GM18526 (cell line): ENCODE measurements around the gene MRPL48.

ENCODE experiments used
- POLR2A ChIP-seq: IDR thresholded peaks from 3 replicates; pipeline ENCODE4 v1.6.1; 2011; ENCODE audit not compliant: insufficient read length; ENCODE audit errors: extremely low read depth

The MRPL48 gene

DNA sequence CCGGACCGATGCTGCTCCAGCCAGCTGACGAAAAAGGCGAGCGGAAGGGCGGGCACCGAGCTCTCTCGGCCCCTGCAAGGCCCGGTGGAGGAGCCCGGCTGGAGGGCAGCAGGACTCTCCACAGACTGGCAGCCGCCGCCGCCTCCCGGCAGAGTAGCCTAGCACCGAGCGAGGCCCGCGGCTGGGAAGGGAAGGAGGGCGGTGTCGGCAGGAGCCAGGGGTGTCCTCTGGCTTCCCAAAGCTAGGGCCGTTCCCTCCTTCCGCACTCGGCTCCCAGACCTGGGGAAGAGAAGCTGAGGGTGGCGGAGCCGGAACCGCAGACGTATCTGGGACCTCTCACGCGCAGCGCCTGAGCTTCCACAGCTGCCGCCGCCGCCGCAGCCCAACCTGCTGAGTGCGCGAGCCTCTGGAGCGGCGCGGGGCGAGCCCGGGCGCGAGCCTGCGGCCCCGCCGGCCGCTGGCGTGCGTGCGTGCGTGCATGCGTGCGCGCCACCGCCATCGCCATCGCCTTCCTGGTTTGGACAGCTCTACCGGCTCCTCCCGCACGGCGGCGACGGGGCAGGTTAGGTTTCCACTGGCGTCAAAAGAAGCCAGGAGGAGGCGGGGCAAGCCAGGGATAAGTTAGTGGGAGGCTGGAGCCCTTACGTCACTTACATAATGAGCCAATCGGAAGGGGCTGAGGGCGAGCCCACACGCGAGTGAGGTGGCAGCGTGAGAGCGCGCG, 26.8 kb upstream of the MRPL48 start, which contains the start of gene RAB6A:
TSS of gene RAB6A (minus strand) at position 396 of the 724 bp plus-strand sequence. CDS start 439 bp downstream, outside the sequence.
- peak; percentile 81 for TF ChIP-seq POLR2A

DNA sequence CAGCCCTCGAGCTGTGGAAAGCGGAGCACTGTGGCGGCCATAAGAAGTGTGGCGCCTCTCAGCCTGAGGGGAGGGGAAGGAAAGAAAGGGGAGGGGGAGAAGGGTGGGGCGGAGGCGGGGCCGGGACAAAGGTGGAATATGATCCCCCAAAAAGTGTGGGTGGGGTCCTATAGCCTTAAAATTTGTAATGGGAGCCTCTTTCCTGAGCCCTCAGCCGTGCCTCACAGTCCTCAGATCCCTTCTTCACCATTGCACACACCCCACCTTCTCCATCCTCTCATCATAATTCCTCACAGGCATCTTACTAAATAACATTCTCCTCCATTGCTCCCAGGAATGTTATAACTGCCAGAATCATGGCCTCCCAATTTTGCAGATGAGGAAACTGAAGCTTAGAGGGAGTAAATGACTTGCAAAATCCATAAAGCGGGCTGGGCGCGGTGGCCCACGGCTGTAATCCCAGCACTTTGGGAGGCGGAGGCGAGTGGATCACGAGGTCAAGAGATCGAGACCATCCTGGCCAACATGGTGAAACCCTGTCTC, 26.2 kb upstream of the MRPL48 start:
- TF ChIP-seq POLR2A = no peak

DNA sequence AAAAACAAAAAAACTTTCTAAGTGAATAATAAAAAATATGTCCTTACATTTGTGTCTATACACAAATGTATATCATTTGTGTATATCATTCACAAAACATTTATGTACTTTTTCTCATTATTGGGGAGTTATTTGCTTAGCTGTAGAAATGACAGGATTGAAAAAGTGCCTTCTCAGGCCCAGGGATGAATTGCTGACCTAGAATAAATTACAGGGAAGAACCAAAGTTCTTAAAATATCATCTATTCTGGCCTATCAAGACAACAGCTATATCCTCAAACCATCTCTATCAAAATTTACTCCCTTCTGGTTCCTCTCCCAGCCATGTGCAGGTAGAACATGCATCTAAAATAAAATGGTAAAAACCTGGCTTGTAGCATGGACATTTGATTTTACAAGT, 24.9 kb upstream of the MRPL48 start:
- TF ChIP-seq POLR2A = no peak

DNA sequence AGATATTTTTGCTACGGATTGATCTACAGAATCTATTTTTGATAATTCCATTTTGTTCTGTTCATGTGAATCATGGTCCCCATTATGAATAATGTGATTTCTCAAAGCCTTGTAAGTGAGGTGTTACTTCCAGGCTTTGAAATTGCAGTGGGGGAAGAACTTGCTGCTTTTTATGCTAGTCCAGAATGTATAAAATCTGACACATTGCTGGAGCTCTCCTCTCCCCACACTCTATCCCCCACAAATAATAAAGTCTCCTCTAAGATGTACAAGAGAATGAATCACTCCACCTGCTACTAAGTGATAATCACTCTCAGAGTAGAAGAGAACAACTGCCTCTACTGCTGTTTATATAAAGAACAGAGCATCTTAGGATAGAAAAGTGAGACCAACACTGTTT, 20.9 kb upstream of the MRPL48 start:
- no peak for TF ChIP-seq POLR2A

DNA sequence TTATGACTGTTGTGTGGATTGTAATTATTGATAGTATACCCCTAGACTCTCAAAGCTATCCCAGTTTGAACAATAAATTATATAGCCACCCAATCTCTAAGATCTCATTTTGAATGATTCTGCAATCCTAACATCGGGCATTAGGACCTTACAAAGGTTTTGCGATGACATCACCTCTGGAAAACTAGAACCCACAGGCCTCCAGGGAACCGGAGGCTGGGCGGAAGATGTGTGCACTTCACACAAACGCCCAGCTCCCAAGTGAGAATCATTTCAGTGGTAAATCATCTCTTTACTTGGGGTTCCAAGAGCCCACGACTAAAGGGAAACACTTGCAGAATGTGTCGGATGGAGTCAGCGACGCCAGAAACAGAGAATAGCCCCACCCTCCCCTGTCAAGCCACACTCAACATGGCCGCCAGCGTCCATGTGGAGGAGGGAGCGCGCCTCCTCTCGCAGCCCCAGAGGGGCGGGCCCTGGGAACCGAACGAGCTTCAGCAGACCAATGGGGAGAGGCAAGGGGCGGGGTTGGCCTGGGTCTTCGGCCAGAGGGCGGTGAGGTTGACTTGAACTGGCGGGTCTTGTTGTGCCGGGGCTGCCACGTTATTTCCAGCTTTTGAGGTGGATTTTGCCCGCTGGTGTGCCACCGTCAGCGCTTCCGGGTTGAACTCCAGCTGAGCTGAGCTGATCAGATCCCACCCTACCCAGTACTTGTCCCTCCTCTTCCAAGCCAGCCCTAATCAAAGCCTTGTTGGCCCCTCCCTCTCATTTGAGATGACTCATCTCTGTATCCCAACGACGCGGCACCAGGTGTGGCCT, 8.4 kb upstream of the MRPL48 start:
- peak; percentile 55 for TF ChIP-seq POLR2A

DNA sequence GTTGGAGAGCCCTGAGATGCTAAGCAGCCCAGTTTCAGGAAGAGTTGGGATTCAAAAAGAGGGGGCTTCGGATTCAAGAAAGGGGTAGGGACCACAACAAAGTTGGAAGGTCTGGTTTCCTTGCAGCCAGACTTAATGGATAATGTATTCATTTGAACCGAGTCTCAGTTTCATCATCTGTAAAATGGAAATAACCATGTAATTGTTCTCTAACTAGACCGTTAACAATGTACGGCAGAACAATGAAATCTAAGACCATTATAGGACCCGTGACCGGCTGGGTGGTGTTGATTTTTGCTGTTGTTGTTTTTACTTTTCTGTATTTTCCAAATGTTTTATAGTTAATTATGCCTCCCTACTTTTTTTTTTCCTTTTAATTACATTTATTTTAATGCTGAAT, 6.4 kb upstream of the MRPL48 start:
- TF ChIP-seq POLR2A = no peak

DNA sequence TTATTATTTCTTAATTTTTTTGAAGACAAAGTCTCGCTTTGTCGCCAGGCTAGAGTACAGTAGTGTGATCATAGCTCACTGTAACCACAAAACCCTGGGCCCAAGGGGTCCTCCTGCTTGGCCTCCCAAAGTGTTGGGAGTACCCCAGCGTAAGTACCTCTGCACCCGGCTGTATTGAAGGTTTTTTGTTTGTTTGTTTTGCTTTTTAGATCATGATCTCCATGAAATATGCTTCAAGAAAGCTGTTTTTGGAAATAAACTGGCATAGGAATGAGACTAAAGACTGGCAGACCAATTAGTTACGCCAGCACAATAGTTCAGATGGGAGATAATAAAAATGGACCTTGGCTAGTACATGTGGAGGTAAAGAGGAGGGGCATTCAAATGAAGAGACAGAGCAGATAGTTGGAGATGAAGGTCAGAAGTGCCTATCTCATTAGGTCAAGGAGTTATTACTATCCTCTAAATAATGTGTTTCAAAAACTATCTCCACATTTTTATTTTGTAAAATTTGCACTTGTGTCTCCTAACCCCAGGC, 4.1 kb upstream of the MRPL48 start:
- TF ChIP-seq POLR2A = no peak

DNA sequence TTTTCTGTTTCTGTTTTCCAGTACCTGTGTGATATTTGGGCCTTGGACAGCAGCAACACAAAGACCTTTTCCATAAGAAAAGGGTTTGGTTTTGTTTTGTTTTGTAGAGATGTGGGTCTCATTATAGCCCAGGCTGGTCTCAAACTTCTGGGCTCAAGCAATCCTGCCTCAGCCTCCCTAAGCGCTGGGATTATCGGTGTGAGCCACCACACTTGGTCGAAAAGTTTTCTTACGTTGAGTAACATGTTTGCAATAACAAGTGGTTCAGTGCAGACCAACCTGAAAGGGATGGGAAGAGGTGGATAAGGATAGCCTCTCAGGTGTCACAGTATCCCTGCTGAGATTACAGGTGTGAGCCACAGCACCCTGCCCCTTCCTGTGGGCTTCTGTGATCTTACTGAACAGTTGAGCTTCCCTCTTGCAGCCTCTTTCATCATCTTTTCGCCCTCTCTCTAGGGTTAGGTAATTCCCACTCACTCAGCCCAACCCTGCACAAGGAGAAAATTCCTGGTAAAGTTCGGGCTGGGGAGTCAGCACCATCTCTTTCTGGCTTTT, 3.5 kb upstream of the MRPL48 start:
- TF ChIP-seq POLR2A = no peak

DNA sequence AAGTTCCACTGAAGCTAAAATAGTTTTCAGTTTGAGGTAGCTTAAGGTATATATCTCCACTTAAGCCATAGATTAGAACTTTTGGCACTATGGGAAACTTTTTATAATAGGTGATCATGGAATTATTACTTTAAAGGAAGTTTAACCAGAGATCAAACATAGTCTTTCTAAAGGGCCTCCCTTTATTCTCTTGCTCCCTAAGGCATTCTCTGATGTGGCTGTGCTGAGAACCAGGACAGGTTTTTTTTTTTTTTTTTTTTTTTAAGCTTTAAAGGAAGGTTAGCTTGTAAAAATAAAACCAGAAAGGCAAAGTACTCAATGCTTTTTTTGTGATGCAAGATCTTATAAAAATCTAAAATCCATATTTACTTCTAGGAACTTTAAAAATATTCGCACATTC, 2.9 kb upstream of the MRPL48 start:
- no peak for TF ChIP-seq POLR2A

DNA sequence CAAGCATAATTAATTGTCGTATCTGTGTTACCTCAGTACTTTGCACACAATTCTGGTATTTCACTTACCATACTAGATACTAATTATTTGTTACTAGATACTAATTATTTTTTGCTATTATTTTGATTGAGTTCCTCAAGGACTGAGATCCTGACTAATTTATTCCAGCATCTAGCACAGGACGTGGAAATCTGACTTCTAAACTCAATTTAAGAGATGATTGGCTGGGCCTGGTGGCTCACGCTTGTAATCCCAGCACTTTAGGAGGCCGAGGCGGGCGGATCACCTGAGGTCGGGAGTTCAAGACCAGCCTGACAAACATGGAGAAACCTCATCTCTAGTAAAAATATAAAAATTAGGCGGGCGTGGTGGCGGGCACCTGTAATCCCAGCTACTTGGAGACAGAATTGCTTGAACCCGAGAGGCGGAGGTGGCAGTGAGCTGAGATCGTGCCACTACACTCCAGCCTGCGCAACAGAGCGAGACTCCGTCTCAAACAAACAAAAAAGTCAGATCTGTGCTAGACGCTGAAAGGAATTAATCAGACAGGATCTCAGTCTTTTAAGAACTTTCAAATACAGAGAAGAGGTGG, 527 bp upstream of the MRPL48 start:
- no peak for TF ChIP-seq POLR2A

DNA sequence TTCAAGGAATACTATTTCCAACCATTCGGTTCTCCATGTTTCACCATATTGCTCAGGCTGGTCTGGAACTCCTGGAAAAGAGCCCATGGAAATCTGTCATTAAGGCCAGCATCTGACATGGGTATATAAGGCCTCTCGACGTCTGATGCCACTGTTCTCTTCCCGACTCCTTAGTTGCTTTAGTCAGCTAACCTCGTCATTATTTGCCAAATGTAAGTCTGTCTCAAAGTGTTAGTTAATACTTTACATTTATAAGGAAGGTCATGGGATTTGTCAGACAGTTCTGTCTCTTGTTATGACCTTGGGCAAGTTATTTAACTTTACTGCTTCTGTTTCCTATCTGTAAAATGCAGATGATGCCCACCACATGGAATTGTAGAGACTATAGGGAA, 1.6 kb downstream of the MRPL48 start:
- no peak for TF ChIP-seq POLR2A

DNA sequence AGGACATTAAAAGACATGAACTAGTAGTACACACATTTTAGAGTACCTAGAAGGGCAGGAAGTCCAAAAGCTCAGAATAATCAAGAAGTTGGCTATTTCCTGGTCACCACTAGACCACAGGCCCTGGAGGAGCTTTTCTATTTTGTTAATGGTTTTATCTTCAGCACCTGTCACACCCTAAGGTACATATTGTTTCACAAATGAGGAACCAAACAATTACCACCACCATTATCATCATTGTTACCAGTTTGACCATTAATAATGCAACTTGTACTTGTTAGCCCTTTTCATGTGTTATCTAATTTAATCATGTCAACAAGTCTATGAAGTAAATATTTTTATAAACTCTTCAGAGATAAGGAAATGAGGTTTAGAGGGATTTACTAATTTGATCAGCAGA, 4.9 kb downstream of the MRPL48 start:
- no peak for TF ChIP-seq POLR2A

DNA sequence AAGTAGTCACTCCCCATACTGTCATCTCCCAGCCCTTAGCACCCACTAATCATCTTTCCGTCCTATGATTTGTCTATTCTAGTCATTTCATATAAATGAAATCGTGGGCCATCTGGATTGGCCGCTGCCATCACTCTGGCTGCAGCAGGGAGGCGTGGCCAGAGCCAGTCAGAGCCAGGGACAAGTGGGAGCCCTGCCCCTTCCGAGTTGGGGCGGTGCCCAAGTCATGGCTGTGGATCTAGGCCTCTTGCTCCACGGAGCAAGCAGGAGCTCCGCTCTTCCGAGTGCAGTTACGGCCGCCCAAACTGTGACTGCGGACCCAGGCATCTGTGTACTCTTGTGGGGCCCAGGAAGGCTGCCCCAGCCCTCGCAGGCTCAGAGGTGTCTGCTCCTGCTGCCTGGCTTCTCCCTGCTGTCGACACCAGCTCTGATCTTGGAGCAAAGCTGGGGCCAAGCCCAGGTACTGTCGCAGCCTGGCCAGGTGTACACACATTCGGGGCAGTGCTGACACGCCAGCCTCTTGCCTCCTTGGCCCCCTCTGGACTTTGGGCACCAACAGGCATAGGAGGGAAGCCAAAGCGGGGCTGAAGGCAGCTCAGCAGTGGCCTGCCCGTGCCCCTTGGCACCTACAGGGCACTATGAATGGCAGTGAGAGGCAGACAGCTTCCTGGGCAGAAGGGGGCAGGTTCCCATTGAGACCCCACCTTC, 8.4 kb downstream of the MRPL48 start:
- TF ChIP-seq POLR2A = no peak

DNA sequence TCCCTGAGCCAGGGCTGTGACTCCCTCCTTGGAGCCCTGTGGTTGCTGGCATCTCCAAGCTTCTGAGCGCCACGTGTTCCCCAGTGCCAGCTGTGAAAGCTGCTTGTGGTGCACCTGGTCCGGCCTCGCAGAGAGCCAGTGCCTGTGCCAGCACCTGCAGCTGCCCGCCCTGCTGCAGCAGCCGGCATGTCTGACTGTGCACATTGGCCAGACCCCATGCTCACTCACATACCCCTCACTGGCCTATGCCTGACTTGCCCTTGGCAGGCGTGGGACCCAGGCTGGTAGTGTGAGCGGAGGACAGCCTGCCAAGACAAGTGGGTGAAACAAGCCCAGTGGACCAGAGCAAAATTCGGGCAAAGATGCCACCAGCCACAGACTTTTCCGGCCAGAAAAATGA, 9.8 kb downstream of the MRPL48 start:
- no peak for TF ChIP-seq POLR2A
